ENCODE measurements around the gene LMTK2. TPM values are rescaled to one million over a fixed set of nuclear protein-coding genes. Genes with fewer than 3 reads are reported as not detected.

The LMTK2 gene
- total and polyA plus RNA-seq, 7 donors, result 3.0 to 19.9 (median 17.0) TPM

DNA sequence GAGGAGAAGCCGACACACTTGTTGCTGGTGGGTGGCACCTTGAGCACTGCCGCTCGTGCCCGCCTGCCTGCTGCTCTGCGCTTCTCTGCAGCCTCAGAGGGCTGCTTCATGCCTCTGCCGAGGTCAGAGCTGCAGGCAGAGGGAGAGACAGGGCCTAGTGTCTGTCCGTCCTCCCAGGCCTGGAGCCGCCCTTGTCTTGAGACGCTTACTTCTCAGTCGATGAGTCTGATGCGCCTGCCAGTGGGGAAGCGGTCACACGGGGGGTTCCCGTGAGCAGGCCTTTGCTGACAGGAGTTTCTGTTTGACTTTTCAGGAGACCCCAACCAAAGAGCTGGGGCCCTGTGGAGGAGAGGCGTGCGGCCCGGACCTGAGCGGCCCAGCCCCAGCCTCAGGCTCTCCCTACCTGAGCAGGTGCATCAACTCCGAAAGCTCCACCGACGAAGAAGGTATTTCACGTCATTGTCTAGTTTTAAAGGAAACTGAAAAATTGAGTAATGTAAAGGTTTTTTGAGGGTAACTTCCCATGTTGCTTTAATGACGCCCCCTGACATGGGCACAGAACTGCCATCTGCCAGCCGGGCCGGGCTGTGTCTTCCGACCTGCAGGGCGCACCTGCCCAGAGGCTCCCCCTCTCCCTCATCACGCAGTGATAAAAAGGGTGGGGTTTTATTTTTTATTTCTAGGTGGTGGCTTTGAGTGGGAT is 96.8 kb downstream of the LMTK2 start:
- no peak overlapping the region for H3K4me3 ChIP-seq
- WGBS, 2 donors, result 83 to 86% methylated on average over 28 of the region's 28 CpGs
- no peak for DNase-seq
- H3K4me1 ChIP-seq, result no peaks in the 10 kb centered on the region
- H3K9me3 ChIP-seq, result no peaks in the 10 kb centered on the region
- TF ChIP-seq POLR2AphosphoS5 (IDR thresholded peaks at IDR 0.05), result no peak
- no peak for TF ChIP-seq EP300 (IDR thresholded peaks at IDR 0.05)
- TF ChIP-seq, protein P1, sequence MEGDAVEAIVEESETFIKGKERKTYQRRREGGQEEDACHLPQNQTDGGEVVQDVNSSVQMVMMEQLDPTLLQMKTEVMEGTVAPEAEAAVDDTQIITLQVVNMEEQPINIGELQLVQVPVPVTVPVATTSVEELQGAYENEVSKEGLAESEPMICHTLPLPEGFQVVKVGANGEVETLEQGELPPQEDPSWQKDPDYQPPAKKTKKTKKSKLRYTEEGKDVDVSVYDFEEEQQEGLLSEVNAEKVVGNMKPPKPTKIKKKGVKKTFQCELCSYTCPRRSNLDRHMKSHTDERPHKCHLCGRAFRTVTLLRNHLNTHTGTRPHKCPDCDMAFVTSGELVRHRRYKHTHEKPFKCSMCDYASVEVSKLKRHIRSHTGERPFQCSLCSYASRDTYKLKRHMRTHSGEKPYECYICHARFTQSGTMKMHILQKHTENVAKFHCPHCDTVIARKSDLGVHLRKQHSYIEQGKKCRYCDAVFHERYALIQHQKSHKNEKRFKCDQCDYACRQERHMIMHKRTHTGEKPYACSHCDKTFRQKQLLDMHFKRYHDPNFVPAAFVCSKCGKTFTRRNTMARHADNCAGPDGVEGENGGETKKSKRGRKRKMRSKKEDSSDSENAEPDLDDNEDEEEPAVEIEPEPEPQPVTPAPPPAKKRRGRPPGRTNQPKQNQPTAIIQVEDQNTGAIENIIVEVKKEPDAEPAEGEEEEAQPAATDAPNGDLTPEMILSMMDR (IDR thresholded peaks at IDR 0.05), result no peak
- no peak for TF ChIP-seq POLR2A (IDR thresholded peaks at IDR 0.05)
- no peaks in the 10 kb centered on the region for H3K27me3 ChIP-seq
- no peak overlapping the region for H3K27ac ChIP-seq
- H3K36me3 ChIP-seq, result peaks cover 0 to 46% (median 29%) of the 10 kb centered on the region in 4 donors
- intact Hi-C loops (cut with DNase I), result no loop called here

DNA sequence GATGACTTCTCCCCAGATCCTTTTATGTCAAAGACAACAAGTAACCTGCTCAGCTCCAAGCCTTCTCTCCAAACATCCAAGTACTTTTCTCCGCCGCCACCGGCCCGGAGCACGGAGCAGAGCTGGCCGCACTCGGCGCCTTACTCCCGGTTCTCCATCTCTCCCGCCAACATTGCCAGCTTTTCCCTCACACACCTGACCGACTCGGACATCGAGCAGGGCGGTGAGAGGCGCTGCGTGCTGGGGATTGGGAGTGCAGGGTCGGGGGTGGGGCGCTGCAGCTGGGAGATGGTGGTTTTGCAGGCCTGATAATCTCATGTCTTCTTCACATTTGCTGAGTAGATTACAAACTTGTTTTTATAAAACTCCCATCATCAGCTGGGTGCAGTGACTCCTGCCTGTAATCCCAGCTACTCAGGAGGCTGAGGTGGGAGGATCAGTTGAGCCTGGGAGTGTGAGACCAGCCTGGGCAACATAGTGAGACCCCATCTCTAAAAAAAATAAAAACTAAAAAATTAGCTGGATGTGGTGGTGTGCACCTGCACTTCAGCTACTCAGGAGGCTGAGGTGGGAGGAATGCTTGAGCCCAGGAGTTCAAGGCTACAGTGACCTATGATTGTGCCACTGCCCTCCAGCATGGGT is 97.4 kb downstream of the LMTK2 start:
- no peak for DNase-seq
- H3K27ac ChIP-seq, result no peak overlapping the region
- no peak for TF ChIP-seq EP300 (IDR thresholded peaks at IDR 0.05)
- no peak for TF ChIP-seq POLR2AphosphoS5 (IDR thresholded peaks at IDR 0.05)
- TF ChIP-seq POLR2A (IDR thresholded peaks at IDR 0.05), result no peak
- TF ChIP-seq, protein P1 (IDR thresholded peaks at IDR 0.05), result no peak
- WGBS, 2 donors, result 97 to 98% methylated on average over 18 of the region's 18 CpGs
- no peaks in the 10 kb centered on the region for H3K4me1 ChIP-seq
- intact Hi-C loops (cut with DNase I), result no loop called here
- H3K9me3 ChIP-seq, result no peaks in the 10 kb centered on the region
- peaks cover 0 to 46% (median 29%) of the 10 kb centered on the region in 4 donors for H3K36me3 ChIP-seq
- H3K27me3 ChIP-seq, result no peaks in the 10 kb centered on the region
- H3K4me3 ChIP-seq, result no peak overlapping the region

DNA sequence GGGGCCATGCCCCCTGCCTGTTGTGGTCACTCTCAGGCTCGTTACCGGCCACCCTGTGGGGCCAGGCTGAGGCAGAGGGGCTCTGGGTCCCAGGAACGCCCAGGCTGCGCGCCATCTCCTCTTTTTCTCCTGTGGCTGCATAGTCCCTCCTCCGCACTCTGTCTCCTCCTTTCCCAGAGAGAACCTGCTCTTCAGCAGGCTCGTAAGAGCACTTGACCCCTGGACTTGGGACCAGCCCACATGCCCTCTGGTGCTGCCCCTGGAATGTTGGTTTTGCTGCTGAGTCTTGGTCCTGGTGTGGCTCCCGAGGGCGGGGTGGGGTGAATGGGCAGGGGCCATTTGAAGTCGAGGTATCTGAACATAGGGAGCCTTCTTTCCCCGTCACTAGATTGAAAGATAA is 98.0 kb downstream of the LMTK2 start:
- 82 to 91% methylated on average over 11 of the region's 11 CpGs for WGBS, 2 donors
- DNase-seq, result no peak
- TF ChIP-seq POLR2AphosphoS5 (IDR thresholded peaks at IDR 0.05), result no peak
- no peak for TF ChIP-seq POLR2A (IDR thresholded peaks at IDR 0.05)
- TF ChIP-seq EP300 (IDR thresholded peaks at IDR 0.05), result no peak
- TF ChIP-seq, protein P1 (IDR thresholded peaks at IDR 0.05), result no peak
- peaks cover 0 to 46% (median 29%) of the 10 kb centered on the region in 4 donors for H3K36me3 ChIP-seq
- H3K9me3 ChIP-seq, result no peaks in the 10 kb centered on the region
- no peak overlapping the region for H3K27ac ChIP-seq
- H3K4me3 ChIP-seq, result no peak overlapping the region
- intact Hi-C loops (cut with DNase I), result no loop called here
- no peaks in the 10 kb centered on the region for H3K27me3 ChIP-seq
- H3K4me1 ChIP-seq, result no peaks in the 10 kb centered on the region

DNA sequence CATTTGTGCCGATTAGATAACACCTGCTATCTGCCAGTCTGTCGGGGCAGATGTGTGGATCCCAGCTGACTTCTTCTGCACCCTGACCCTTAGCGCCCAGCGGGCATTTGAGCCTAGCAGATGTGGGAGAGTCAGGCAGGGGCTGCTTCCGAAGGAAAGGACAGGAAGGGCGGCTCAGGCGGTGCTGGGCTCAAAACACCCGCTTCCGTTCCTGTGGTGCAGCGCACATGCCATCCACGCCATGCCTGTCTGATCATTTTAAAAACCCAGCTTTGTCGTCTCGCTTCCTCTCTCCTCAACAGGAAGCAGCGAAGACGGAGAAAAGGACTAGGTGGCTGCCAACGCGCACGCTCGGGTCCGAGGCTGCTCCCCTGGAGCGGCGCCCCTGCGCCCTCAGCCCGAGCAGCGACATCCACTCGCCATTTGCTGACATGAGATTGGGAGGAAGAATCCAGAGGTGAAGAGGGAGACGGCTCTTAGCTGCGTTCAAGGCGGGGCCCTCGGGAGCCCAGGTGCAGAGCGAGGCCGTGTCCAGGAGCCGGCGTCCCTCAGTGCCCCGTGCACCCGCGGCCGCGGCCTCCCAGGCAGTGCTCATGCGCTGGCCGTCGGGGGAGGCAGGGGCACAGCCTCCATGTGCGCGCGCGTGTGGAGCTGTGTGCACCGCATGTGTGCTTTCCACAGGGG is 98.6 kb downstream of the LMTK2 start:
- H3K36me3 ChIP-seq, result peaks cover 0 to 46% (median 29%) of the 10 kb centered on the region in 4 donors

More for the DNA sequence above, 98.6 kb downstream of the LMTK2 start:
- intact Hi-C loops (cut with DNase I), result no loop called here
- DNase-seq, result no peak
- Histone ChIP-seq H3K4me3 (no peak overlapping the region), H3K27me3 (peaks cover 0 to 4% (median under 1%) of the 10 kb centered on the region in 3 donors), H3K9me3 (no peaks in the 10 kb centered on the region), H3K4me1 (peaks cover 0 to under 1% (median 0%) of the 10 kb centered on the region in 4 donors), H3K27ac (no peak overlapping the region)
- 95 to 96% methylated on average over 47 of the region's 47 CpGs for WGBS, 2 donors
- no peak for TF ChIP-seq POLR2A (IDR thresholded peaks at IDR 0.05)
- TF ChIP-seq, protein P1 (IDR thresholded peaks at IDR 0.05), result no peak
- TF ChIP-seq EP300 (IDR thresholded peaks at IDR 0.05), result no peak
- no peak for TF ChIP-seq POLR2AphosphoS5 (IDR thresholded peaks at IDR 0.05)

All from sigmoid colon (tissue), 7 donors.